Retinal pigment epithelial cell (primary cell): ENCODE data around the gene H6PD.

Experiments used
- DNase-seq: peaks from one replicate; pipeline ENCODE4 v3.0.0-alpha.2; 2010; ENCODE audit warnings: low read depth
- H3K4me3 ChIP-seq: 2 replicates; pipeline ENCODE4 v1.5.1; 2011; ENCODE audit warnings: mild to moderate bottlenecking, low read length, control low read depth, moderate library complexity
- TF ChIP-seq, protein P1 (sequence below): conservative IDR thresholded peaks from 2 replicates; pipeline ENCODE4 v1.5.1; 2011; ENCODE audit warnings: low read depth, low read length, control low read depth, inconsistent platforms

H6PD gene

GRCh38 chr1:9193233-9193625, 41.3 kb upstream of the H6PD start:
- TF ChIP-seq, protein P1, sequence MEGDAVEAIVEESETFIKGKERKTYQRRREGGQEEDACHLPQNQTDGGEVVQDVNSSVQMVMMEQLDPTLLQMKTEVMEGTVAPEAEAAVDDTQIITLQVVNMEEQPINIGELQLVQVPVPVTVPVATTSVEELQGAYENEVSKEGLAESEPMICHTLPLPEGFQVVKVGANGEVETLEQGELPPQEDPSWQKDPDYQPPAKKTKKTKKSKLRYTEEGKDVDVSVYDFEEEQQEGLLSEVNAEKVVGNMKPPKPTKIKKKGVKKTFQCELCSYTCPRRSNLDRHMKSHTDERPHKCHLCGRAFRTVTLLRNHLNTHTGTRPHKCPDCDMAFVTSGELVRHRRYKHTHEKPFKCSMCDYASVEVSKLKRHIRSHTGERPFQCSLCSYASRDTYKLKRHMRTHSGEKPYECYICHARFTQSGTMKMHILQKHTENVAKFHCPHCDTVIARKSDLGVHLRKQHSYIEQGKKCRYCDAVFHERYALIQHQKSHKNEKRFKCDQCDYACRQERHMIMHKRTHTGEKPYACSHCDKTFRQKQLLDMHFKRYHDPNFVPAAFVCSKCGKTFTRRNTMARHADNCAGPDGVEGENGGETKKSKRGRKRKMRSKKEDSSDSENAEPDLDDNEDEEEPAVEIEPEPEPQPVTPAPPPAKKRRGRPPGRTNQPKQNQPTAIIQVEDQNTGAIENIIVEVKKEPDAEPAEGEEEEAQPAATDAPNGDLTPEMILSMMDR, result no peak
- DNase-seq, result no peak
- H3K4me3 ChIP-seq, result no peak overlapping the region

GRCh38 chr1:9194024-9194423, 40.5 kb upstream of the H6PD start:
- DNase-seq, result no peak
- TF ChIP-seq, protein P1, result no peak
- no peak overlapping the region for H3K4me3 ChIP-seq

DNA sequence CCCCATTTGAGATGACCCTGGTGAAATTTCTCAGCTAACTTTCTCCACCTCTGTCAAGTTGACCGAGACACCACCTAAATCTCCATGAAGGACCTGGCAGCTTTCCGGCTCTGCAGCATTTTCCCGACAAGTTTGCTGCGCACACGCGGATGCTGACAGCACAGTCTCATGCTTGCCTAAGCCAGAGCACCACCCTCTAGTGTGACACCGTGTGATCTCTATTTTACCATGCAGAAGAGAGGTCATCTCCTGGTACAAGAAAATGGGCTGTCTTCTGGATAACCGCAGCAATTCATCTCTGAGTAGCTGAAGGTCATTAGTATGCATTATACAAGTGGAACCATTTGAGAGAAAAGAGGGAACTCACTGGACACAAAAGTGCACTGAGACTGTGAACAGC, 38.9 kb upstream of the H6PD start:
- TF ChIP-seq, protein P1, result no peak
- no peak for DNase-seq
- no peak overlapping the region for H3K4me3 ChIP-seq

DNA sequence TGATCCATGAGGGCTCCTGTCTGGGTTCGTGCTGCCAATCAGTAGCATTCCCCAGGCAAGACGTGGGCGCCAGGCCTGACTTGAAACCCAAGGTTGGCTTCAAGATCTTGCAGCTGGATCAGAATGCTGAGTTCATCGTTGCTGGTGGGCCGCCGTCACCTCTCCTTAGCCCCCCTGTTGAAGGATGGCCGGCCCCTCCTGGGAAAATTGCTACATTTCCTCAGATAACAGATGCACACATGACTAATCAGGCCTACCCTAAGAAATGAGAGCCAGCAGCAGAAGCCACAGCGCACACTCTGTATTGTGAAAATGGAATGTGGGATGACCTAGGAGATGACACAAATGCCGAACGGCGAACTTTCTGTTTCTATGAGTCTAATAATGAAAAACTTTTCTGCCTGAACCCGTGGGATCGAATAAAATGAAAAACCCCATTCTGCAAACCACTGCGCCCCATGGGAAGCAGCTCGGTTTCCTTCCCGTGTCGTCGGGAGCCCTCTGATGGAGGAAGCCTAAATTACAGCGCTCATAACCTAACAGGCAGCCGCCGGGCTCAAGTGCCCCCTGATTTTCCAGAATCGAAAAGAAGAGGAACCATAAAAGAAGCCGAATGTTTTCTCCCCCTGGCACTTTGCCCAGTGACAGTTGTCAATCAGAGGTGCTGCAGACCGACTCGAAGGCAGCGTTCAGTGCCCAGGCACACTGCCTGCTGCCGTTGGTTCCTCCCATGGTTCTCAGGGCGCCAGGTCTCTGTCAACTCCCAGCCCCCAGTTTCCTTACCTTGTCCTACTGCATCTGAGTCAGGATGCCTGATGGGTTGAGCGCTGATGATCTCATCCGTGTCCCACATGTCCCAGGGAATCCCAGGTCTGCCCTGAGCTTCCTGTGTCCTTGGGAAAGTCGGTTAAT, 38.2 kb upstream of the H6PD start:
- TF ChIP-seq, protein P1, result peak; percentile 80
- no peak overlapping the region for H3K4me3 ChIP-seq
- no peak for DNase-seq

GRCh38 chr1:9197186-9198099, 37.1 kb upstream of the H6PD start:
- DNase-seq, result no peak
- TF ChIP-seq, protein P1, result no peak
- no peak overlapping the region for H3K4me3 ChIP-seq

- DNase-seq, result no peak
- TF ChIP-seq, protein P1, result peak; percentile 43
- peak overlapping the region; percentile 28 for H3K4me3 ChIP-seq
Observed at GRCh38 chr1:9198538-9199361, 35.8 kb upstream of the H6PD start.
